K562 (cell line): ENCODE data around the gene COX4I2. TPM values are rescaled to one million over a fixed set of nuclear protein-coding genes. Genes with fewer than 3 reads are reported as not detected.

ENCODE experiments used
- ATF4 ChIP-seq: fragments of 450-650 bp; formaldehyde crosslinking; IDR thresholded peaks from 2 replicates; pipeline ENCODE4 v1.4.0; 2022; ENCODE audit warnings: mild to moderate bottlenecking, moderate library complexity
- BHLHE40 ChIP-seq: IDR thresholded peaks from 2 replicates; pipeline ENCODE4 v1.6.1; 2011; ENCODE audit warnings: low read length, improper control_type of control experiment
- GMEB1 ChIP-seq: fragments of 250-450 bp; sonication (Bioruptor Pico); IDR thresholded peaks from 2 replicates; pipeline ENCODE4 v1.4.0; 2020; ENCODE audit warnings: mild to moderate bottlenecking
- NR1H2 ChIP-seq: sonication (generic); formaldehyde crosslinking; IDR thresholded peaks from 2 replicates; pipeline ENCODE4 v1.4.0; 2020; ENCODE audit warnings: mild to moderate bottlenecking, missing genetic modification reagents
- PATZ1 ChIP-seq: fragments of 250-450 bp; sonication (Bioruptor Pico); IDR thresholded peaks from 2 replicates; pipeline ENCODE4 v1.5.0; 2020; ENCODE audit warnings: mild to moderate bottlenecking, borderline replicate concordance
- PHF8 ChIP-seq: fragments of 200-600 bp; sonication (generic); IDR thresholded peaks from 2 replicates; pipeline ENCODE4 v1.6.1; 2012; ENCODE audit warnings: mixed run types, mild to moderate bottlenecking, inconsistent platforms, low read length, moderate library complexity, borderline replicate concordance
- STAG1 ChIP-seq: sonication (generic); formaldehyde crosslinking; IDR thresholded peaks from 2 replicates; pipeline ENCODE4 v1.5.0; 2020; ENCODE audit warnings: missing genetic modification reagents, borderline replicate concordance
- TAF9B ChIP-seq: fragments of 450-650 bp; IDR thresholded peaks from 2 replicates; pipeline ENCODE4 v1.6.1; 2018; ENCODE audit warnings: mild to moderate bottlenecking; ENCODE audit not compliant: partially characterized antibody
- TCF7 ChIP-seq: sonication (generic); IDR thresholded peaks from 2 replicates; pipeline ENCODE4 v1.6.1; 2016; ENCODE audit warnings: antibody characterized with exemption, borderline replicate concordance
- ZKSCAN1 ChIP-seq: fragments of 150-350 bp; IDR thresholded peaks from 2 replicates; pipeline ENCODE4 v1.6.1; 2016; ENCODE audit warnings: low read depth, low read length
- ZNF133 ChIP-seq: fragments of 250-450 bp; sonication (Bioruptor Pico); IDR thresholded peaks from 2 replicates; pipeline ENCODE4 v1.4.0; 2020; ENCODE audit warnings: mild to moderate bottlenecking
- ZNF165 ChIP-seq: fragments of 250-450 bp; sonication (Bioruptor Pico); IDR thresholded peaks from 2 replicates; pipeline ENCODE4 v1.4.0; 2020; ENCODE audit warnings: borderline replicate concordance
- ZNF316 ChIP-seq: fragments of 450-650 bp; IDR thresholded peaks from 2 replicates; pipeline ENCODE4 v1.6.1; 2016
- ZNF707 ChIP-seq: fragments of 250-450 bp; sonication (Bioruptor Pico); conservative IDR thresholded peaks from 2 replicates; pipeline ENCODE4 v1.8.0; 2022; ENCODE audit warnings: inconsistent platforms, mild to moderate bottlenecking, moderate library complexity
- polyA plus RNA-seq, 8 experiments: library from polyadenylated mRNA; depleted of rRNA in 4 of 8; stranded (reverse) in 5 of 8; unstranded in 3 of 8; fragments of >200 nt; fragmentation: Nextera tagmentation in 2 of 8; fragmentation: Illumina TruSeq in 1 of 8; extraction: Ambion mirVana in 2 of 8; extraction: Trizol in 1 of 8; gene quantifications; 2 replicates each; pipeline versions ENCODE4 v1.2.1 to v1.2.3, GENCODE V29; 2011 to 2014; ENCODE audit warnings: inconsistent platforms in 1 of 8, missing spikeins in 1 of 8
- total RNA-seq, 7 experiments: library from RNA; depleted of rRNA in 6 of 7; stranded (reverse); fragments of >200 nt in 6 of 7; fragmentation: Illumina TruSeq in 2 of 7; extraction: Trizol in 2 of 7; gene quantifications; 2 replicates each; pipeline versions ENCODE4 v1.2.1 to v1.2.3, GENCODE V29; 2011 to 2021; ENCODE audit warnings: low replicate concordance in 1 of 7
- TF ChIP-seq, protein P1 (sequence below): IDR thresholded peaks from 3 replicates; pipeline ENCODE4 v1.6.1; 2011; ENCODE audit warnings: borderline replicate concordance, mild to moderate bottlenecking, moderate library complexity; ENCODE audit not compliant: insufficient read length; ENCODE audit errors: extremely low read depth
- TF ChIP-seq, protein P2 (sequence below): conservative IDR thresholded peaks from 2 replicates; pipeline ENCODE4 v1.6.1; 2011; ENCODE audit warnings: low read depth, mild to moderate bottlenecking, low read length; ENCODE audit not compliant: control insufficient read depth
- TF ChIP-seq, protein P3 (sequence below): fragments of 450-650 bp; formaldehyde crosslinking; IDR thresholded peaks from 2 replicates; pipeline ENCODE4 v1.4.0; 2022; ENCODE audit warnings: missing genetic modification characterization

COX4I2 gene
- total and polyA plus RNA-seq, 9 of the 15 experiments (the other 6 are each of a cell fraction or from before 2014, with no cell fraction given), result not detected

DNA sequence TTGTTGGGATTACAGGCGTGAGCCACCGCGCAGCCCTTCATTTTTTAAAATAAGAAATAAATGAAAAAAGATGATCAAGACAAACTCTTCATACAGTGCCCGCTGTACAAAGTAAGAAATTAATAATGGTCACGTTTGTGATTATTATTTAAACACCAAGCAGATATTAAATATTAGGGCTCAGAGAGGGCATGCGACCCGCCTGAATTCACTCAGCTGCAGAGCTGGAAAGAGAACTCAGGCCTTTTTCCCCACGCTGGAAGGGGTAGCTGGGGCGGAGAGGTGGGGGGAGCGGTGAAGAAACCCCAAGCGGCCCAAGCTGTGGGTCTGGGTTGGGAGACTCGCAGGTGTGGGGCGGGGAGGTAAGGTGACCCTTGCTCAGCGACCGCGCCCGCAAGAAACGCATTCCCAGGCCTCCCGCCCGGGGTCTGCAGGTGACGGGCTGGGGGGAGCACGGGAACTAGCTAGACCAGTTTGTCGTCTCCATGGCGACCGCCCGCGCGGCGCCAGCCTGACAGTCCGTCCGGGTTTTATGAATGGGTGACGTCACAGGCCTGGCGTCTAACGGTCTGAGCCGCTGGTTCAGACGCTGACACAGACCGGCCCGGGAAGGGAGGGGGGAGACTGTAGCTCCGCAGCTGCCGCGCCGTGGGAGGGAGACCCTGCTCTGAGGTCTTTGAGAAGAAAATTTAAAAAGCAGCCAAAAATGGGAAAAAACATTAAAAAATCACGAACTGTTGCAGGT lies 33.7 kb upstream of the COX4I2 start (continued):
- TF ChIP-seq ZNF707 (no peak), ZNF133 (CRISPR knock-in tag) (no peak), NR1H2 (CRISPR knock-in tag) (no peak), TAF9B (peak; percentile 49), BHLHE40 (peak; percentile 85), PATZ1 (CRISPR knock-in tag) (no peak), STAG1 (CRISPR knock-in tag) (no peak), GMEB1 (CRISPR knock-in tag) (no peak), ZKSCAN1 (no peak; the same call in 1 of the 2 replicates), PHF8 (no peak; the same call in 1 of the 2 replicates), ZNF165 (CRISPR knock-in tag) (no peak), TCF7 (no peak), ZNF316 (no peak), ATF4 (no peak)
- TF ChIP-seq, protein P1, sequence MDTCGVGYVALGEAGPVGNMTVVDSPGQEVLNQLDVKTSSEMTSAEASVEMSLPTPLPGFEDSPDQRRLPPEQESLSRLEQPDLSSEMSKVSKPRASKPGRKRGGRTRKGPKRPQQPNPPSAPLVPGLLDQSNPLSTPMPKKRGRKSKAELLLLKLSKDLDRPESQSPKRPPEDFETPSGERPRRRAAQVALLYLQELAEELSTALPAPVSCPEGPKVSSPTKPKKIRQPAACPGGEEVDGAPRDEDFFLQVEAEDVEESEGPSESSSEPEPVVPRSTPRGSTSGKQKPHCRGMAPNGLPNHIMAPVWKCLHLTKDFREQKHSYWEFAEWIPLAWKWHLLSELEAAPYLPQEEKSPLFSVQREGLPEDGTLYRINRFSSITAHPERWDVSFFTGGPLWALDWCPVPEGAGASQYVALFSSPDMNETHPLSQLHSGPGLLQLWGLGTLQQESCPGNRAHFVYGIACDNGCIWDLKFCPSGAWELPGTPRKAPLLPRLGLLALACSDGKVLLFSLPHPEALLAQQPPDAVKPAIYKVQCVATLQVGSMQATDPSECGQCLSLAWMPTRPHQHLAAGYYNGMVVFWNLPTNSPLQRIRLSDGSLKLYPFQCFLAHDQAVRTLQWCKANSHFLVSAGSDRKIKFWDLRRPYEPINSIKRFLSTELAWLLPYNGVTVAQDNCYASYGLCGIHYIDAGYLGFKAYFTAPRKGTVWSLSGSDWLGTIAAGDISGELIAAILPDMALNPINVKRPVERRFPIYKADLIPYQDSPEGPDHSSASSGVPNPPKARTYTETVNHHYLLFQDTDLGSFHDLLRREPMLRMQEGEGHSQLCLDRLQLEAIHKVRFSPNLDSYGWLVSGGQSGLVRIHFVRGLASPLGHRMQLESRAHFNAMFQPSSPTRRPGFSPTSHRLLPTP, result no peak
- TF ChIP-seq, protein P2, sequence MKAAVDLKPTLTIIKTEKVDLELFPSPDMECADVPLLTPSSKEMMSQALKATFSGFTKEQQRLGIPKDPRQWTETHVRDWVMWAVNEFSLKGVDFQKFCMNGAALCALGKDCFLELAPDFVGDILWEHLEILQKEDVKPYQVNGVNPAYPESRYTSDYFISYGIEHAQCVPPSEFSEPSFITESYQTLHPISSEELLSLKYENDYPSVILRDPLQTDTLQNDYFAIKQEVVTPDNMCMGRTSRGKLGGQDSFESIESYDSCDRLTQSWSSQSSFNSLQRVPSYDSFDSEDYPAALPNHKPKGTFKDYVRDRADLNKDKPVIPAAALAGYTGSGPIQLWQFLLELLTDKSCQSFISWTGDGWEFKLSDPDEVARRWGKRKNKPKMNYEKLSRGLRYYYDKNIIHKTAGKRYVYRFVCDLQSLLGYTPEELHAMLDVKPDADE, result peak; percentile 75
- TF ChIP-seq, protein P3, sequence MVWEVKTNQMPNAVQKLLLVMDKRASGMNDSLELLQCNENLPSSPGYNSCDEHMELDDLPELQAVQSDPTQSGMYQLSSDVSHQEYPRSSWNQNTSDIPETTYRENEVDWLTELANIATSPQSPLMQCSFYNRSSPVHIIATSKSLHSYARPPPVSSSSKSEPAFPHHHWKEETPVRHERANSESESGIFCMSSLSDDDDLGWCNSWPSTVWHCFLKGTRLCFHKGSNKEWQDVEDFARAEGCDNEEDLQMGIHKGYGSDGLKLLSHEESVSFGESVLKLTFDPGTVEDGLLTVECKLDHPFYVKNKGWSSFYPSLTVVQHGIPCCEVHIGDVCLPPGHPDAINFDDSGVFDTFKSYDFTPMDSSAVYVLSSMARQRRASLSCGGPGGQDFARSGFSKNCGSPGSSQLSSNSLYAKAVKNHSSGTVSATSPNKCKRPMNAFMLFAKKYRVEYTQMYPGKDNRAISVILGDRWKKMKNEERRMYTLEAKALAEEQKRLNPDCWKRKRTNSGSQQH (CRISPR knock-in tag), result no peak
